Middle frontal gyrus (tissue), 1 donor: ENCODE data around the gene NSD1.
"Not testable (repeated sequence)": the region's sequence is repeated elsewhere in the genome, so short reads cannot be mapped to it uniquely, and the experiment has no call there.

ENCODE experiments used
- DNase-seq: peaks from one replicate; pipeline ENCODE4 v3.0.0-alpha.2; 2015; ENCODE audit warnings: low spot score; ENCODE audit errors: extremely low spot score

Gene NSD1

DNA sequence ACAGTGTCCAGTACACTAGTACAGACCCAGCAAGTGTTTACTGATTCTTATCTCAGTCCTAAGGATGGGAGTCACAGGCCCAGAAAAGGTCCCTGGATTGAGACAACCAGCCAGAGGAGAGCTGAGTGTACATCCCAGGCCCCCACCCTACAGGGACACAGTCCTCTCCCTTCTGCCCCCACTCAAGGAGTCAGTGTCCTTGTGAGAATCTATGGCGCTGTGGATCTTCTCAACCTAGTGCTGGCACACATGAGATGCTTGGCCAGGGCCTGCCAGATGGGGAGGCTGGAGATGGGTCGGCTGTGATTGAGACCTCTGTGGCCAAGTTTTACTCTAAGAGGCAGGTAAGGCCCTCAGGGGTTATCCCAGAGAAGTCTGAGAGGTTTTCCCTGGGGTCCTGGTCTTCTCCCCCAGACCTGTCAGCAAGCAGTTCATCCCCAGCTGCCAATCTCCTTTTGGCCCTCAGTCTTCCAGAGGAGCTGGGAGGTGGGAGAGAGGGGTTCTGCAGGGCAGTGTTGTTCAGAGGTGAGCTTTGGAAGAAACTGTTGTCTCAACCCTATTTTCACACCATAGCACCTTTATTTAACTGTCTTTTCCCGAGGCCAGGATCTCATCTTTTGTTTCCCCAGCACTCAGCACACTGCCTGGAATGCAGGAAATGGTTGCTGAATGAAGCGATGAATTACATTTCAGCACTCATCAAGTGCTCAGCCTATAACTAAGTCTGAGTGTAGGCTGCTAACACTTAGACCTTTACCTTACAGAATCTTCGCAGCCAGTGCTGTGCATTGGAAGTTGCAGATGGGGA, 3.2 kb upstream of the NSD1 start:
- DNase-seq = no peak

DNA sequence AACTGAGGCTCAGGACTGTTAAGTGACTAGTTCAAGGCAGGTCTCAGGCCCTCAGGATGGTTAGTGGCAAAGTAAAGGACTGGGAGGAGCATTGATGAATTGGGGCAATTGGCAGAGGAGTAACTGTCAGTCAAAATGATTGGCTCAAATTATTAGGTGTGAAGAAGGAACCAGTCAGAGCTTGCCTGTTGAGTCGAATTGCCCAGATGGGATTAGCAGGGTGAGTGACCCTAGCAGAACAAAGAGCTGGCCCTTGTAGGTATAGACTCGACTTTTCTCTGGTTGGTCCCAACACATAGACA, 2.6 kb upstream of the NSD1 start:
- no peak for DNase-seq

DNA sequence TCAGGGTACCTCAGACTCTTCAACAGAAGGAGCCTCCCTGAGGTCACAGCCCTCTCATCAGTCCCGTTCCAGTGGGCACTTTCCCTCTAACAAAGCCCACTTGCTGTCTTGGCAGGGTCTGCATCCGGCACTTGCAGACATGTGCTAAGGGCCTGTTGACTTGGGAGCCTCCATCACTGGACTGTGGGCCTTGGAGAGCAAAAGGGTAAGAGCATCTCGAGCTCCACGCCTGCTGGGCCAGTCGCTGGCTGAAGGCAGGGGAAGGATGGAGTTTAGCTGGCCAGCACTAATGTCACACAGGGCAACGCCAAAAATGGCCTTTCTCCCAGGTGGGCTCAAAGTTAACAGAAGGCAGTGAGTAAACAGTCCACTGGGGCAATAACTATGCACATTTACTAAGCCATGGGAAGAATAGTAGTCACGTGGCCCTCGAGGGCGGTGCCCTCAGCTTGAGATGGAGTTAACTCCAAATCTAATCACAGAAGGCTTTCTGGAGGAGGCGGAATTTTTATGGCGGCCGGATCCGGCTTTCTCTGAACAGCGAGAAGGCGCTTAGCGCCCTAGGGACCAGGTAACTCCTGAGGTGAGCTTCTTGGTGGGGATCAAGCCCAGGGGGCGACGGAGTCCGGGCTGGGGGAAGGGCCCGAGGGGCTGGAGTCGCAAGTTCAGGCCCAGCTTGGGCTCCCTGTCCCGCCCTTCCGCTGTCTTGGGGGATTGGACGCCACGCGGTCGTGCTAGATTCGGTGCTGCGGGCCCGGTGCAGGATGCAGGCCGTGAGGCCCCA, 2.0 kb upstream of the NSD1 start:
- DNase-seq = no peak

DNA sequence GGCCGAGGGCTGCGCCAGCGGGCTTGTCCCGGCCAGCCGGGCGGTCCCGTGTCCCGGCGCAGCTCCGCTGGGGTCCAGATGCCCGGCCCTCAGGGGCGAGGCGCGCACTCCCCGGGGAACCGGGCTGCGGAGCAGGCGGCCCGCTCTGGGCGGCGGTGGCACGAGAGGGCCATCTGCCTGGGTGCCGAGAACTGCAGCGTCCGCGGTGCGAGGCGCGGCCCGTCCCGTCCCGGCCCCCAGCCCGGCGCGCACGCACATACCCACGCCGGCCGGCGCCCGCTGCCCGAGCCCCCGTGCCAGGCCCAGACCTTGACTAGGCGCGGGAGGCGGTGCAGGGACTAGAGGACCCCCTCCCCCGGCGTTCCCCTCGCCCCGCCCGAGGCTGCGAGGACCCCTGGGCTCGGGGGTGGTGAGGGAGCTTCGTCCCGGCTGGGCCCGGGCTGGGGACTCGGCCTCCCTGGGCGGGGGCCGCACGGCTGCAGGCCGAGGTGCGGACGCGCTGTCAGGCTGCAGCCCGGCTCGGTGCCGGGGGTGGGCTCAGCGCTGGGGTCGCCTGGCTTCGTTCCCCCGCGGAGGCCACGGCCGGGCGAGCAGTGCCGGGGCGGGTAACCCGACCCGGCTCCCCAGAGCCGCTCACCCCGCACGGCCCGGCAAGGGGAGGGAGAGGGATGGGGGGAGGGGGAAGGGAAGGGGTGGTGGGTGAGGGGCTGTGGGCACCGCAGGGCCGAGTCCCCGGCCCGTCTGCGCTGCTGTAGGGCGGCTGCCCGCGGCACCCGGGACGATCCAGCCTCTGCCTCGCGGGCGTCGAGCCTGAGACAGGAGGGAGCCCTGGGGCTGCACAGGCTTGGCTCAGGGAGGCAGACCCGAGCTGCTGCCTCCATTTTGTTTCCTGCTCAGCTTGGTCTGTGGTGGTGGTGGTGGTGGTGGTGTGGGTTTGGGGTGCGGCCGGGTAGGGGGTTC, 1.2 kb upstream of the NSD1 start:
- DNase-seq = no peak

DNA sequence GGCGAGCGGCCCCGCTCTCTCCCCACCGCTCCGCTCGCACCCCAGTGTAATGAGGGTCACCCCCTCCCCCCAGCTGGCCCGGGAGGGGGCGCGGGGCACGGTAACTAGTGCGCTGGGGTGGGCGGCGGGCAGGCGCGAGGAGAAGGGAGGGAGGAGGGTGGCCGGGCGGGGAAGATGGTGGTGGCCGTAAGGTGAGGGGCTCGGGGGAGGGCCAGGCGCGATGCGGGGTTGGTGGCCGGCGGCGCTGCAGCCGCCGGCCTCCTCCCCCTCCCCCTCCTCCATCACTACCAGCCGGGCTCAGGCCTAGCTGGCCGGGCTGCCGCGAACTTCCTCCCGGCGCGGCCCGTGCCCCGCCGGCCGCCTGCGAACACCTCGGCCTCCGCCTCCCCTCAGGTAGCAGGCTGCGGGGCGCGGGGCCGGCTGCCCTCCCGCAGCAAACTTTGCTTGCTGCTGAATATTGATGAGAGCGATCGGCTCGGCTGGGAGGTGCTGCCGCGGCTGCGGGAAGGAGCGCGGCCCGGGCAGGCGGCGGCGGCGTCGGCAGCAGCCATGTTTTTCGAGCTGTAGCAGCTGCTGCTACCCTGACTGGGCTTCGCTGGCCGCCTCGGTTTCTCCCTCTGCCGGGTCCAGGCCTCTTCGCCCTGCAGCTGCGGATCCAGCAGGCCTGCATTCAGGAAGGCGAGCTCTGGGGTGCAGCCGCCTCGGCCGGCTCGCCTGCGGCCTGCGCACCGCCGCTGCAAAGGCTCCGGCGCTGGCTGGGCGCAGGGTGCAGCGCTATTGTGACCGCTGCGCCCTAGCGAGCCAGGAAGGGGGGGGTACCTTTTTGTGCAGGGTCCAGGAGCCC, 502 bp downstream of the NSD1 start:
- DNase-seq = no peak

DNA sequence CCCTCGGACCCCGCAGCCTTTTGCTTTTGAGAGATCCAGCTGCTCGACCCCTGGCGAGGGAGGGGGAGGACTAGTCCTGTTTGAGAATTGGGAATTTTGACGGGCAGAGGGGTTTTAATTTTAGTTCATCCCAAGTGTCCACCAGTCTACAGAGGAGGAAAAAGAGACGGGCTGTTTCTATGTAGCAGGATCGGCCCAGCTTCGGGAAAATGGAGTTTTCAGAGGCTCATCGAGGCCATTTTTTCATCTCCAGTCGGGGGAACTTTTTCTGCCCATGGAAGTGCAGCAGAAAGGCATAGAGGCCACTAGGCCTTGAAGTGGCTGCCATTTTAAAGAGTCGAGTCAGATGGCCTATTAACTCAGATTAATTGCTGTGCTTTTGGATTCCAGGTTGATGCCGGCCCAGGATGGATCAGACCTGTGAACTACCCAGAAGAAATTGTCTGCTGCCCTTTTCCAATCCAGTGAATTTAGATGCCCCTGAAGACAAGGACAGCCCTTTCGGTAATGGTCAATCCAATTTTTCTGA, 1.2 kb downstream of the NSD1 start:
- DNase-seq = no peak

DNA sequence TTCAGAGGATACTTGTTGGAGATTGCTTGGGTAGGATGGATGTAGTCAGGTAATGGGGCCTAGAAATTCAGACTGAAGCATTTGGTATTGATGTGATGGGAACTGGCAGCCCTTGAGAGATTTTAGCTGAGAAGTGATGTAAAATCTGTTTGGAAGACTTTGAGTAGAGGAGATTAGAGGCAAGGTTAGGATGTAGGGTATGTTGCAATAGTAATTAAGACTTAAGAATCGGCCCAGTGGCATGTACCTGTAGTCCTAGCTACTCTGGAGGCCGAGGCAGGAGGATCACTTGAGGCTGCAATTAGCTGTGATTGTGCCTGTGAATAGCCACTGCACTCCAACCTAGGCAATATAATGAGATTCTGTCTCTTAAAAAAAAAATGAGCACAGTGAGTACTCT, 6.7 kb downstream of the NSD1 start:
- DNase-seq = no peak

DNA sequence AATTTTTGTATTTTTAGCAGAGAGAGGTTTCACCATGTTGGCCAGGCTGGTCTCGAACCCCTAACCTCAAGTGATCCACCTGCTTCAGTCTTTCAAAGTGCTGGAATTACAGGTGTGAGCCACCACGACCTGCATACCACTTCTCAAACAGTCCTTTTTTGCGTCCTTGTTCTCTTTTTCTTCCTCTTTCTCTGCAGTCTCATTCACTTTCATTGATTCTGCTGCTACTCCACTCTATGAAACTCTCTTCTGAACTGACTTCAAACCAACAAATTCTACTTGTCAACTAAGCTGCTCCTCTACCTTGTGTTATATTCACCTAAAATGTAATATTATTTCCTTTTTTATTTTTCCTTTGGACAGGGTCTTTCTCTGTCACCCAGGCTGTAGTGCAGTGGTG, 7.9 kb downstream of the NSD1 start:
- DNase-seq = no peak

DNA sequence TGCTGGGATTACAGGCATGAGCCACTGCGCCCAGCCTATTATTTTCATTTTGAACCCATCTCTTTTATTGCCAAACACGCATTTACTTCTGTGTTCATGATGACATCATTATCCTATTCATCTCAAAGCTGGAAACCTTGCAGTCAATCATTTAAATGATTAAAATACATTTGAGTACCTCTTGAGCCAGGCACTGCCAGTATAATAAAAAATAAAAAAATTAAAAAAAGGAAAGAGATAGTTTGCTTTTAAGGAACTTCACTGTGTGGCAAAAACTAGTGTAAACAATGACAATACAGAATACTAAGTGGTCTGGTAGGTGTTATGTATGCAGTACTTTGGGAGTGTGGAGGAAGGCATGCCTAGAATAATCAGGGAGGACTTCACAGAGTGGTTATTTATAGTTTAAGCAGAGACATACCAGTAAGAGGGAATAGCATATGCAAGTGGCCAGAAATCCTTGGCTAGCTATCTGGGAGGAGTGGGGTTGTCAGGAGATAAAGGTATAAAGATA, 8.6 kb downstream of the NSD1 start:
- no peak for DNase-seq

DNA sequence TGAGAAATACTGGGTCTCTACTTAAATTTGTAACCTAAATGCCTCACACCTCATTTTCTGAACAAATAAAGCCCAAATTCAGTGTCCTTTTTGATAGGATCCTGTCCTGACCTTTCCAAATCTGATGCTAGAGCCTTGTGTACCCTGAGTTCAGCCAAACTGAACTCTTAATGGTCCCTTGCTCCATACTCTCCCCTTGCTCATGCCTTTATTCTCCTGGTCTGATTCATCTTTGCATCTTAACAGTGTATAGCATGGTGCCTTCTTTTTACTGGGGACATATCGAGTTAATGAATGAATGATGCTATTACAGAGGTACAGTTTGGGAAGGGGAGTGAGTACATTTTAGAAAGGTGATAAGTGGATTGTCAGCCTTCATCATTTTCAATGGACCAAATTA, 9.2 kb downstream of the NSD1 start:
- DNase-seq = no peak

DNA sequence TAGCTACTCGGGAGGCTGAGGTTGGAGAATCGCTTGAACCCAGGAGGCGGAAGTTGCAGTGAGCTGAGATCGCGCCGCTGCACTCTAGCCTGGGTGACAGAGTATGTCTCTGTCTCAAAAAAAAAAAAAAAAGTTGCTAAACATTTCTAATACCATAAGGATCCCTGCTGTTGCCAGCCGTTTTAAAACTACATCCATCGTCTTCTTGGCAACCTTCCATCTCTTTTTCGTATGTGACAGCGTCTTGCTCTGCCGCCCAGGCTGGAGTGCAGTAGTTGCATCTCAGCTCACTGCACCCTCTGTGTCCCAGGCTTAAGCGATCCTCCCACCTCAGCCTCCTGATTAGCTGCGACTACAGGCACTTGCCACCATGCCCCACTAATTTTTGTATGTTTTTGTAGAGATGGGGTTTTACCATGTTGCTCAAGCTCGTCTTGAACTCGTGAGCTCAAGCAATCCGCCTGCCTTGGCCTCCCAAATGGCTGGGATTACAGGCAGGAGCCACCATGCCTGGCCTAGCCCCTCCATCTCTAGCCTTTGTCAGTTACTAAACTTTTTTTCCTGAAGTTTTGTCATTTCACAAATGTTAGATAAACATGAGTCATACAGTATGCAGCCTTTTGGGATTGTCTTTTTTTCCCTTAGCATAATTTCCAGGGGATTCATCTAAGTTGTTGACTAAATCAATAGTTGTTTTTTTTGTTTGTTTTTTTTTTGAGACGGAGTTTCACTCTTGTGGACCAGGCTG, 13.5 kb downstream of the NSD1 start:
- DNase-seq = no peak

DNA sequence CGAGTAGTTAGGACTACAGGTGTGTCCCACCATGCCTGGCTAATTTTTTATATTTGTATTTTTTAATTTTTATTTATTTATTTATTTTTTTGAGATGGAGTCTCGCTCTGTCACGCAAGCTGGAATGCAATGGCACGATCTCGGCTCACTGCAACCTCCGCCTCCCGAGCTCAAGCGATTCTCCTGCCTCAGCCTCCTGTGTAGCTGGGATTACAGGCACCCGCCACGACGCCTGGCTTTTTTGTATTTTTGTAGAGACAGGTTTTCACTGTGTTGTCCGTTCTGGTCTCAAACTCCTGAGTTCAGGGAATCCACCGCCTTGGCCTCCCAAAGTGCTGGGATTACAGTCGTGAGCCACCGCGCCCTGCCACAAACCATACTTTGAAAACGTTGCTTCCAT, 16.5 kb downstream of the NSD1 start:
- DNase-seq = not testable (repeated sequence)

DNA sequence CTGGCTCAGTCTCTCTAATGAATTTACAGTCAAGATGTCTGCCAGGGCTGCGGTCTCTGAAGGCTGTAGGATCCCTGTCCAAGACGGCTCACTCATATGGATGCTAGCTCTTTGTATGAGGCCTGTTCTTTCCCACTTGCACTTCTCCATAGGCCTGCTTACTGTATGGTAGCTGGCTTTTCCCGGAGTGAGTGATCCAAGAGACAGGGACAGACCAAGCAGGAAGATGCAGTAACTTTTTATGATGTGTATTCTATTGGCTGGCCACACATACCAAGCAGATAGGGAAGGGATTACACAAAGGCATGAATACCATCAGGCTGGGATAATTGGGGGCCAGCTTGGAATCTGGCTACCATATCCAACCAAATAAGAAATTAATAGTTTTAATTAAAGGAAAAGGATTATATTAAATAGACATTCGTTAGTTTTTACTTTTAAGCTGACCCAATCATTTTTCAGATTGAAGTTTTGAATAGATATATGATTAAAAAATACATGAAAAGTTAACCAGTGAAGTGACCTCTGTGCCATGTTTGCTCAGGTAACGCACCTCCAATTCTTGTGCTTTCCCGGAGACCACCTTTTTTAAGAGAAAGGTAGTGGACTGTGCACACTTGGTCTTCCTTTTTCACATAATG, 20.6 kb downstream of the NSD1 start:
- no peak for DNase-seq

DNA sequence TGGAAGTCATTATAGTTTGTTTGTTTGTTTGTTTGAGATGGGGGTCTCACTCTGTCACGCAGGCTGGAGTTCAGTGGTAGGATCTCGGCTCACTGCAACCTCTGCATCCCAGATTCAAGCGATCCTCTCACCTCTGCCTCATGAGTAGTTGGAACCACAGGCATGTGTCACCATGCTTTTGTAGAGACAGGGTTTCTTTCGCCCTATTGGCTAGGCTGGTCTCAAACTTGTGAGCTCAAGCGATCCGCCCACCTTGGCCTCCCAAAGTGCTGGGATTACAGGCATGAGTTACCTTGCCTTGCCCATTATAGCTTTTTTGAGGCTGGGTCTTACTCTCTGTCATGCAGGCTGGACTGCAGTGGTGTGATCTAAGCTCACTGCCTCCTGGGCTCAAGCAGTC, 28.8 kb downstream of the NSD1 start:
- DNase-seq = no peak

DNA sequence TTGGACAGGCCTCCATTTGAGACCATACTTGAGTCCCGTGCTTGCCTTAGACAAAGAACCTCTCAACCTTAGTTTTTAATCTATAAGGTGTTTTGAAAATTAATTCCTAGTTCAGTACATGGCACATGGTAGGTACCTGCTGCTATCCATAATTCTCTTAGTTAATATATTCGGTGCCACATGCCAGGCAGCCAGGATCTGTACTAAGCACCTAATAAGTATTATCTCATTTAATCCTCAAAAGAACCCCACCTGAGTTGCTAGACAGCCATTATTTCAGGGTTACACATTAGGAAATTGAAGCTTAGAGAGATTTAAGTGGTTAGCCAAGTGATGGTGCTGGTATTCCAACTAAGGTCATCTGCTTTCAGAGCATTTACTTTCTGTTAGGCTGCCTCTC, 29.9 kb downstream of the NSD1 start:
- no peak for DNase-seq

DNA sequence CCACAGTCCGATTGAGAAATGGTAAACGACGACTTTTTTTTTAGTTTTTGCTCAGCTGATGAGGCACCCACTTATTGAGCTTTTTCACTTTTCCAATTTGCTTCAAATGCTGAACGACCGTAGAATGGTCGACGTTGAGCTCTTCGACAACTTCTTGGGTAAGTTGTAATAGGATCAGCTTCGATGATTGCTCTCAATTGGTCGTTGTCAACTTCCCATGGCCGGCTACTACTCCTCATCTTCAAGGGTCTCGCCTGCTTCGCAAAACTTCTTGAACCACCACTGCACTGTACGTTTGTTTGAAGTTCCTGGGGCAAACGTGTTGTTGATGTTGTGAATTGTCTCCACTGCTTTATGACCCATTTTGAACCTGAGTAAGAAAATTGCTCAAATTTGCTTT, 35.7 kb downstream of the NSD1 start:
- no peak for DNase-seq

DNA sequence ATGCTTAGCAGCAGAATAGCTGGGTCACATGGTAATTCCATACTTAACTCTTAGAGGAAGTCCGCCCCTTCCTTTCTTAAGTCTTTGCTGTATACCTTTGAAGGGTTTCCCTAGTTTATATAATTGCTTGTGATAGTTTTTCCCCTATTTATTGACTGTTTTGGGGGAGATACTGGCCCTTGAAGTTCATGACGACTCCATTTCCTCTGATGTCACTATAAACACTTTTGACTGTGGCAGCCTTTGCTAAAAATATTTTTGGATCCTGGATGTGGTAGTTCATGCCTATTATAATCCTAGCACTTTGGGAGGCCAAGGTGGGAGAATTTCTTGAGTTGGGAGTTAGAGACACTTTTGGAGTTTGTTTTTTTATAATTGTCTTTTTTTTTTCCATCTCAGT, 38.4 kb downstream of the NSD1 start:
- no peak for DNase-seq

DNA sequence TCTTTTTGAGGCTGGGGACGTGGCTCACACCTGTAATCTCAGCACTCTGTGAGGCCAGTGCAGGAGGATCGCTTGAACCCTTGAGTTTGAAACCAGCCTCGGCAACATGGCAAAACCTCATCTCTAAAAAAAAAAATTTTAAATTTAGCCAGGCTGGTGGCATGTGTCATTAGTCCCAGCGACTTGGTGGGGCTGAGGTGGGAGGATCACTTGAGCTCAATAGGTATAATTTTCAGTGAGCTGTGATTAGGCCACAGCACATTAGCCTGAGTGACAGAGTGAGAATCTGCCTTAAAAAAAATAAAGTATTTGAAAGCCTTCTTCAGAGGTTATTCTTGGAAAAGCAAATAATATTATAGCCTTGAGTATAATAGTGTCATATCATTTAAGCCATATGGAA, 41.8 kb downstream of the NSD1 start:
- no peak for DNase-seq

DNA sequence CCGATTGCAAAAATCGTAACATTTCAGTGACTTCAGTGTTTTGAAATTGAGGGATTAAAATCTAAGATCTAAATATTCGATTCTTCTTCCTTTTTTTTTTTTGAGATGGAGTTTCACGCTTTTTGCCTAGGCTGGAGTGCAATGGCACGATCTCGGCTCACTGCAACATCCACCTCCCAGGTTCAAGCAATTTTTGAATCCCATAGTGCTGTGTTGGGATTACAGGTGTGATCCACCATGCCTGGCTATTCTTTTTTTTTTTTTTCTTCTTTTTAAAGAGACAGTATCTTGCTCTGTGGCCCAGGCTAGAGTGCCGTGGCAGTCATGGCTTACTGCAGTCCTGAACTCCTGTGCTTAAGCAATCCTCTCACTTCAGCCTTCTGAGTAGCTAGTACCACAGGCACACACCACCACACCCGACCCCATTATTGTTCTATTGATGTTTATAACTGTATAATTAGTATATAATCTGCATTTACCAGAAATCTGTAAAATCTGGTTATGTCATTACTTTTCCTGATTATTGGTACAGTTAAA, 42.7 kb downstream of the NSD1 start:
- DNase-seq = no peak
